Dermis lymphatic vessel endothelial cell (primary cell): ENCODE measurements around the gene SPIRE1. TPM values are rescaled to one million over a fixed set of nuclear protein-coding genes. Genes with fewer than 3 reads are reported as not detected.

ENCODE experiments used
- total RNA-seq: library from RNA; depleted of rRNA; stranded (reverse); fragments of >200 nt; gene quantifications from 2 replicates; pipeline ENCODE4 v1.2.1, GENCODE V29; 2014

The SPIRE1 gene
- 11.1 and 19.6 TPM in 2 replicates for total RNA-seq

DNA sequence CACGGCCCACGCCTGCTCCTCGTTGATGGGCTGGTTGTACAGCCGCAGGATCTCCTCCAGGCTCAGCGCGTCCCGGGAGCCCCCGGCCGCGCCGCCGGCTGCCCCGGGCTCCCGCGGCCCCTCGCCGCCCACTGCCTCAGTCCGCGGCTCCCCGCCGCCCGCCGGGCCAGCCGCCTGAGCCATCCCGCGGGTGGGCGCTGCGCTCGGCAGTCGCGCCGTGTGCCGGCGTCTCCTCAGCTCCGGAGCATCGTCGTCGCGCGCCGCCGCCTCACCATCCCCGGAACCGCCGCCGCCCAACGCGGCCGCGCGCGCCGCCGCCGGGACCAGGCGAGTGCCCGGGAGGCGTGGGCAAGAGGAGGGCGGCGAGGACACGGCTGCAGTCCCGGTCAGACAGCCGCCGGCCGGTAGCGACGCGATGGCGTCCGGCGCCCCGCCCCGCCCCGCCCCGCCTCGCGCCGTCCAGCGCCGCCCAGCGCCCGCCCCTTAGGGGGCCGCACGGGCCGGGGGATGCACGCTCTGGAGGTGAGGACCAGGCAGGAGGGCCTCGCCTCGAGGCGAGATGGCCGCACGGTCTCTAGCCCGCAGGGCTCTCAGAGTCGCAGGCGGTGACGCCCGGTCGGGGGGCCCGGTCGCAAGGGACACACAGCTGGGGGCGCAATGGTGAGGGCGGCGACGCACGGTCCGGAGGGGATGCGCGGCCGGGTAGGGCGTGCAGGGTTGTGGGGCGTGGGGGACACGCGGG lies at the start of gene SPIRE1:
Gene SPIRE1, minus strand, starts transcription at position 424 of the 742 bp plus-strand sequence. Its CDS starts 241 bp downstream, at position 183.

DNA sequence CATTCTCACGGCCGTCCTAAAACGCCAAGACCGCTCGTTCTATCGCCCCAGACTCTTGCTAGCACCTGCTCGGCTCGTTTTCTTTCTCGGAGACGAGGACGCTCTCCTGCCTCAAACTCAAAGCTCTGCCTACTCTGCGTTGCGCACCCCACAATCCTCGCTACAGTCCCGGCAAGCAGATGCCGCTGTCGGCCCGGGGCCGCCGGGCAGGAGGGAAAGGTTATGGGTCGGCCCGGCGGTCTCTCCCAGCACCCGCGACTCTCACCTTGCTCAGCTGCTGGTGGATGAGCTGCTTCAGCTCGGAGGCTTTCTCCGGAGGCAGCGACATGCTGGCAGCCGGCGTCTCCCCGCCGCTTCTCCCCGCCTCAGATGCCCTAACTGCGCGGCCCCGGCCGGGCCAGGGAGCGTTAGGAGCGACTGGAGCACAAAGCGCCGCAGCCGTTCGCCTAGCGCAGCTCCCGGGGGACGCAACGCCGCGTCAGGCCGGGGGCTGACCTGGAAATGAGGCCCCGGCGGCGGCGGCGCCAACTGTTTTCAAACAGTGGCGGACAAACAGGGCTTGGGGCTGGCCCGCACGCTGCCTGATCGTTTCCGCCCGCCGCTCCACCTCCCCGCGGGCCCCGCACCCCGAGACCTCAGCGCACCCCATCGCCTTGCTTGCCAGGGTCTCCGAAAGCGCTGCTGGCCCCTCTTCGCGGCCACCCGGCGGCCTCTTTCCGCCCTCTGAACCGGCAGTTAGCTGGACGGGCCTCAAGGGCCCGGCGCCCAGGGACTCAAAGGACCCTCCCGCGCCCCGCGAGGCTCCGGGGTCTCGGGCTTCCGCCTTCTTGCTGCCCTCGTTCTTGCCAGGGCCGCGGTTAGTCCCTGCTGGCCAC lies 44.6 kb upstream of the SPIRE1 start, which contains the start of the genes CEP76 and PSMG2:
Gene CEP76, minus strand, starts transcription at position 503 of the 875 bp plus-strand sequence. Its CDS starts 175 bp downstream, at position 328.
Gene PSMG2, plus strand, starts transcription at position 822 of the 875 bp plus-strand sequence. CDS start 66 bp downstream, outside the sequence.

Other genes with a start within 250 kb of the SPIRE1 start
- 11.4 and 15.3 TPM in 2 replicates for gene CEP76, start 44.6 kb upstream of the SPIRE1 start, total RNA-seq
- gene PSMG2, start 44.9 kb upstream of the SPIRE1 start, total RNA-seq: 67.5 and 95.9 TPM in 2 replicates
- gene PTPN2, start 226.1 kb upstream of the SPIRE1 start, total RNA-seq: 16.7 and 20.8 TPM in 2 replicates